Adrenal gland (tissue), 5 donors: ENCODE measurements around the gene FANCE.

Source experiments
- CTCF ChIP-seq, 6 experiments: fragments of 450-650 bp in 4 of 6; fragments of 200-600 bp in 2 of 6; sonication (generic) in 1 of 6; IDR thresholded peaks; 1 replicate in 5 of 6; 2 replicates in 1 of 6; pipeline versions ENCODE4 v1.5.1 to v1.8.0; 2016 to 2021; ENCODE audit warnings: antibody characterized with exemption in 6 of 6, mild to moderate bottlenecking in 2 of 6, moderate library complexity in 1 of 6
- POLR2A ChIP-seq, 2 donors: fragments of 450-650 bp; IDR thresholded peaks; one replicate each; pipeline ENCODE4 v1.6.1; 2017; ENCODE audit warnings: antibody characterized with exemption in 2 of 2, mild to moderate bottlenecking in 2 of 2, moderate library complexity in 1 of 2
- donor health status: DM: no; HTN: no; CAD: no.

GRCh38 chr6:35492258-35492973 is 40.3 kb downstream of the FANCE start:
- no peak for TF ChIP-seq CTCF (IDR thresholded peaks at IDR 0.05)
- no peak for TF ChIP-seq POLR2A (IDR thresholded peaks at IDR 0.05)
